ENCODE results near the gene KCNJ12. TPM values are rescaled to one million over a fixed set of nuclear protein-coding genes. Genes with fewer than 3 reads are reported as not detected.
A peak's percentile ranks its signal among the peaks of the same experiment; 100 is the strongest.

KCNJ12 gene
- total and polyA plus RNA-seq, 2 experiments from 2014 or later = 0.61 to 2.4 TPM

- Mint-ChIP-seq H3K27ac (no peak overlapping the region), H3K4me1 (peaks cover 11% of the 10 kb centered on the region), H3K27me3 (ENCODE audit: insufficient read depth, low read depth, poor library complexity) (peaks cover 41% of the 10 kb centered on the region), H3K9me3 (peaks cover 12% of the 10 kb centered on the region; the same call in 1 of the 3 replicates), H3K36me3 (ENCODE audit: low read depth) (no peaks in the 10 kb centered on the region), H3K4me3 (peak overlapping the region; percentile 41; the same call in 2 of the 3 replicates)
- Histone ChIP-seq H3F3A (replicated peaks; ENCODE audit: low read depth) (0 out of 2 replicates have a peak, but pooled peaks cover 5% of the 10 kb centered on the region), H3K9me2 (ENCODE audit: insufficient read depth) (no peaks in the 10 kb centered on the region), H3K27ac (ENCODE audit: low read depth) (no peak overlapping the region), H2AFZ (no peak overlapping the region; the same call in 1 of the 2 replicates), H3K4me3 (peak overlapping the region; percentile 53), H3K27me3 (ENCODE audit: insufficient read depth) (peaks cover 37% of the 10 kb centered on the region), H3K4me1 (ENCODE audit: insufficient read depth) (peaks cover 7% of the 10 kb centered on the region; the same call in 1 of the 2 replicates), H3K36me3 (ENCODE audit: insufficient read depth) (no peaks in the 10 kb centered on the region), H3K79me2 (replicated peaks; ENCODE audit: insufficient read depth) (no peaks in the 10 kb centered on the region), H3K4me2 (peak overlapping the region; percentile 79), H4K20me1 (replicated peaks; ENCODE audit: insufficient read depth) (no peaks in the 10 kb centered on the region)
- TF ChIP-seq STAT1 (IDR thresholded peaks at IDR 0.05; ENCODE audit: unreplicated experiment) = no peak
- no peak for TF ChIP-seq CREB1 (CRISPR knock-in tag; IDR thresholded peaks at IDR 0.05; ENCODE audit: low read depth)
- TF ChIP-seq EZH2 (IDR thresholded peaks at IDR 0.05; ENCODE audit: low read depth, unreplicated experiment) = no peak
- no peak for TF ChIP-seq REST (IDR thresholded peaks at IDR 0.05; ENCODE audit: unreplicated experiment)
- TF ChIP-seq JUNB (IDR thresholded peaks at IDR 0.05; ENCODE audit: unreplicated experiment) = no peak
- TF ChIP-seq ZNF114 (CRISPR knock-in tag; IDR thresholded peaks at IDR 0.05) = no peak
- no peak for TF ChIP-seq EZH2phosphoT487 (IDR thresholded peaks at IDR 0.05; ENCODE audit: unreplicated experiment)
- TF ChIP-seq POLR2AphosphoS5 (IDR thresholded peaks at IDR 0.05; ENCODE audit: low read depth) = no peak
- TF ChIP-seq ZNF462 (CRISPR knock-in tag; IDR thresholded peaks at IDR 0.05) = no peak
- TF ChIP-seq CTCF (conservative IDR thresholded peaks at IDR 0.05; ENCODE audit: low read depth in 2 of 2) = no peak
- no peak for TF ChIP-seq NANOG (IDR thresholded peaks at IDR 0.05; ENCODE audit: borderline replicate concordance)
- TF ChIP-seq ETS1 (IDR thresholded peaks at IDR 0.05) = no peak
- no peak for TF ChIP-seq ZNF331 (CRISPR knock-in tag; IDR thresholded peaks at IDR 0.05; ENCODE audit: low read depth)
- DNase-seq (ENCODE audit: low spot score) (peak; percentile 66), ATAC-seq (peak; percentile 33)
These were observed 81.9 kb downstream of the KCNJ12 start for GRCh38 chr17:21458054-21458453.

Data from GM23338 (cell line).